DOHH2 (cell line): ENCODE data around the gene TMEM273.

Source experiments
- H3F3A ChIP-seq: fragments of 200-600 bp; sonication (generic), shearing (Covaris generic); 2 replicates; pipeline ENCODE4 v1.6.0; 2016; ENCODE audit warnings: antibody characterized with exemption, mild to moderate bottlenecking; ENCODE audit not compliant: control insufficient read depth, insufficient read depth
- H3K27ac ChIP-seq: fragments of 200-600 bp; sonication (generic); 2 replicates; pipeline ENCODE4 v1.5.1; 2014; ENCODE audit warnings: low read depth, mild to moderate bottlenecking, low read length, moderate library complexity
- H3K27me3 ChIP-seq: fragments of 200-600 bp; sonication (generic); 2 replicates; pipeline ENCODE4 v1.6.1; 2014; ENCODE audit warnings: mild to moderate bottlenecking, low read length, mixed read lengths; ENCODE audit not compliant: control insufficient read depth
- H3K36me3 ChIP-seq: fragments of 200-600 bp; sonication (generic); 2 replicates; pipeline ENCODE4 v1.6.1; 2014; ENCODE audit warnings: mild to moderate bottlenecking, low read length, moderate library complexity, mixed read lengths; ENCODE audit not compliant: control insufficient read depth
- H3K4me1 ChIP-seq: fragments of 200-600 bp; sonication (generic); 2 replicates; pipeline ENCODE4 v1.6.1; 2014; ENCODE audit warnings: mild to moderate bottlenecking, low read length, mixed read lengths; ENCODE audit not compliant: control insufficient read depth
- H3K4me2 ChIP-seq: fragments of 200-600 bp; sonication (generic); 2 replicates; pipeline ENCODE4 v1.6.0; 2014; ENCODE audit warnings: mild to moderate bottlenecking, low read length, moderate library complexity
- H3K4me3 ChIP-seq: fragments of 200-600 bp; sonication (generic); 2 replicates; pipeline ENCODE4 v1.5.1; 2014; ENCODE audit warnings: mild to moderate bottlenecking, low read length, mixed read lengths
- H3K79me2 ChIP-seq: fragments of 200-600 bp; sonication (generic); 2 replicates; pipeline ENCODE4 v1.6.1; 2014; ENCODE audit warnings: mild to moderate bottlenecking, low read length, mixed read lengths; ENCODE audit not compliant: control insufficient read depth
- H3K9me2 ChIP-seq: fragments of 200-600 bp; sonication (generic); replicated peaks from 2 replicates; pipeline ENCODE4 v1.6.1; 2014; ENCODE audit warnings: mild to moderate bottlenecking, low read length, mixed read lengths; ENCODE audit not compliant: control insufficient read depth
- H3K9me3 ChIP-seq: fragments of 200-600 bp; sonication (generic); 2 replicates; pipeline ENCODE4 v1.6.1; 2014; ENCODE audit warnings: antibody characterized with exemption, low read length, mixed read lengths; ENCODE audit not compliant: control insufficient read depth, insufficient read depth
- H4K20me1 ChIP-seq: fragments of 200-600 bp; sonication (generic); 2 replicates; pipeline ENCODE4 v1.6.0; 2014; ENCODE audit warnings: low read depth, mild to moderate bottlenecking, antibody characterized with exemption, low read length, moderate library complexity; ENCODE audit not compliant: control insufficient read depth, insufficient read depth
- EZH2phosphoT487 ChIP-seq: fragments of 200-600 bp; sonication (generic); IDR thresholded peaks from 2 replicates; pipeline ENCODE4 v1.6.1; 2017; ENCODE audit warnings: borderline replicate concordance, mild to moderate bottlenecking, antibody characterized with exemption, low read length, moderate library complexity, mixed read lengths
- TF ChIP-seq, protein P1 (sequence below): fragments of 200-600 bp; sonication (generic); IDR thresholded peaks from one replicate; pipeline ENCODE4 v1.5.1; 2014; ENCODE audit warnings: antibody characterized with exemption, mild to moderate bottlenecking, low read depth, low read length; ENCODE audit not compliant: poor library complexity, severe bottlenecking

Gene TMEM273

GRCh38 chr10:49162761-49163310 is 25.4 kb downstream of the TMEM273 start:
- Histone ChIP-seq H3K27ac (no peak overlapping the region), H3K27me3 (0 out of 2 replicates have a peak, but pooled peaks cover under 1% of the 10 kb centered on the region), H4K20me1 (no peaks in the 10 kb centered on the region), H3K9me3 (no peaks in the 10 kb centered on the region), H3K4me1 (peaks cover 4% of the 10 kb centered on the region), H3K4me3 (no peak overlapping the region), H3K36me3 (no peaks in the 10 kb centered on the region), H3K4me2 (no peak overlapping the region), H3F3A (no peaks in the 10 kb centered on the region), H3K9me2 (no peaks in the 10 kb centered on the region), H3K79me2 (no peaks in the 10 kb centered on the region)
- TF ChIP-seq, protein P1, sequence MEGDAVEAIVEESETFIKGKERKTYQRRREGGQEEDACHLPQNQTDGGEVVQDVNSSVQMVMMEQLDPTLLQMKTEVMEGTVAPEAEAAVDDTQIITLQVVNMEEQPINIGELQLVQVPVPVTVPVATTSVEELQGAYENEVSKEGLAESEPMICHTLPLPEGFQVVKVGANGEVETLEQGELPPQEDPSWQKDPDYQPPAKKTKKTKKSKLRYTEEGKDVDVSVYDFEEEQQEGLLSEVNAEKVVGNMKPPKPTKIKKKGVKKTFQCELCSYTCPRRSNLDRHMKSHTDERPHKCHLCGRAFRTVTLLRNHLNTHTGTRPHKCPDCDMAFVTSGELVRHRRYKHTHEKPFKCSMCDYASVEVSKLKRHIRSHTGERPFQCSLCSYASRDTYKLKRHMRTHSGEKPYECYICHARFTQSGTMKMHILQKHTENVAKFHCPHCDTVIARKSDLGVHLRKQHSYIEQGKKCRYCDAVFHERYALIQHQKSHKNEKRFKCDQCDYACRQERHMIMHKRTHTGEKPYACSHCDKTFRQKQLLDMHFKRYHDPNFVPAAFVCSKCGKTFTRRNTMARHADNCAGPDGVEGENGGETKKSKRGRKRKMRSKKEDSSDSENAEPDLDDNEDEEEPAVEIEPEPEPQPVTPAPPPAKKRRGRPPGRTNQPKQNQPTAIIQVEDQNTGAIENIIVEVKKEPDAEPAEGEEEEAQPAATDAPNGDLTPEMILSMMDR = no peak
- no peak for TF ChIP-seq EZH2phosphoT487

- H3K4me2 ChIP-seq = no peak overlapping the region
- H3K27ac ChIP-seq = no peak overlapping the region
- H3K9me2 ChIP-seq = no peaks in the 10 kb centered on the region
- peaks cover 4% of the 10 kb centered on the region; the same call in 1 of the 2 replicates for H3K27me3 ChIP-seq
- no peaks in the 10 kb centered on the region for H3K79me2 ChIP-seq
- H3K4me3 ChIP-seq = no peak overlapping the region
- no peaks in the 10 kb centered on the region for H4K20me1 ChIP-seq
- H3F3A ChIP-seq = no peaks in the 10 kb centered on the region
- H3K9me3 ChIP-seq = no peaks in the 10 kb centered on the region
- no peaks in the 10 kb centered on the region for H3K36me3 ChIP-seq
- TF ChIP-seq, protein P1 = no peak
- no peak for TF ChIP-seq EZH2phosphoT487
- peaks cover 4% of the 10 kb centered on the region for H3K4me1 ChIP-seq
These were observed 26.1 kb downstream of the TMEM273 start for GRCh38 chr10:49162063-49162462.

GRCh38 chr10:49161411-49161997 is 26.7 kb downstream of the TMEM273 start:
- Histone ChIP-seq H3K9me3 (no peaks in the 10 kb centered on the region), H3K4me1 (peaks cover 4% of the 10 kb centered on the region), H3K4me3 (no peak overlapping the region), H3K4me2 (no peak overlapping the region), H3K36me3 (no peaks in the 10 kb centered on the region), H4K20me1 (no peaks in the 10 kb centered on the region), H3K79me2 (no peaks in the 10 kb centered on the region), H3K27ac (no peak overlapping the region), H3F3A (no peaks in the 10 kb centered on the region), H3K27me3 (peaks cover 4% of the 10 kb centered on the region; the same call in 1 of the 2 replicates), H3K9me2 (no peaks in the 10 kb centered on the region)
- TF ChIP-seq EZH2phosphoT487 = no peak
- TF ChIP-seq, protein P1 = peak; percentile 44
